HepG2 (cell line): Measurements from ENCODE around the gene NUCB1. TPM values are rescaled to one million over a fixed set of nuclear protein-coding genes. Genes with fewer than 3 reads are reported as not detected.
A peak's percentile ranks its signal among the peaks of the same experiment; 100 is the strongest.

Experiments used
- ATAC-seq: fragments of 200-7000 bp; cut with Tn5 transposase; 3 replicates; pipeline ENCODE4 v1.9.1; 2020; ENCODE audit warnings: mild to moderate bottlenecking, moderate library complexity
- BruUV-seq: library from RNA; stranded (reverse); fragments of 400-500 nt; replicated peaks from 2 replicates; lab custom pipeline; 2021; lab: Mats Ljungman, UMichigan
- CTCF ChIA-PET: fragments of 300-600 bp; formaldehyde crosslinking; extraction: SDS; loops from one replicate; lab custom pipeline; 2021; ENCODE audit warnings: low total read pairs, inconsistent platforms, low intra/inter-chr PET ratio; lab: Yijun Ruan, JAX
- POLR2A ChIA-PET: fragments of 350-600 bp; sonication (Branson Sonifier 250); formaldehyde crosslinking; loops from one replicate; lab custom pipeline; 2020; ENCODE audit warnings: antibody characterized with exemption, inconsistent platforms; lab: Yijun Ruan, JAX
- DNase-seq: peaks from one replicate; pipeline ENCODE4 v3.0.0-alpha.2; 2015; ENCODE audit warnings: low spot score
- FAIRE-seq: peaks from 3 replicates; lab custom pipeline; 2011; peaks lifted over from hg19 to GRCh38; lab: Jason Lieb, UNC
- H2AFZ ChIP-seq: one replicate; pipeline ENCODE4 v1.6.1; 2011; ENCODE audit warnings: low read length, inconsistent platforms
- H3K27ac ChIP-seq: fragments of 300-600 bp; 3 replicates; pipeline ENCODE4 v1.8.0; 2011; ENCODE audit warnings: mixed run types, mild to moderate bottlenecking, mixed read lengths, low read length, inconsistent platforms; ENCODE audit not compliant: insufficient read depth; ENCODE audit errors: extremely low read length
- H3K27me3 ChIP-seq, 2 experiments: fragments of 200-600 bp in 1 of 2; 2 replicates in 1 of 2; 3 replicates in 1 of 2; pipeline versions ENCODE4 v1.6.0 to v1.8.0; 2011; ENCODE audit warnings: low read length in 2 of 2, mild to moderate bottlenecking in 2 of 2, moderate library complexity in 2 of 2, inconsistent platforms in 1 of 2; ENCODE audit not compliant: insufficient read depth in 2 of 2, control insufficient read depth in 1 of 2
- H3K36me3 ChIP-seq, 2 experiments: fragments of 200-600 bp in 1 of 2; replicated peaks in 1 of 2; 2 replicates in 1 of 2; 3 replicates in 1 of 2; pipeline versions ENCODE4 v1.5.1 to v1.8.0; 2011; ENCODE audit warnings: low read length in 2 of 2, inconsistent platforms in 1 of 2; ENCODE audit not compliant: insufficient read depth in 2 of 2, control insufficient read depth in 1 of 2
- H3K4me1 ChIP-seq: 2 replicates; pipeline ENCODE4 v1.5.1; 2012; ENCODE audit warnings: low read length, inconsistent platforms; ENCODE audit not compliant: insufficient read depth
- H3K4me2 ChIP-seq: 2 replicates; pipeline ENCODE4 v1.6.0; 2011; ENCODE audit warnings: low read depth, low read length, inconsistent platforms
- H3K4me3 ChIP-seq, 3 experiments: fragments of 200-600 bp in 1 of 3; sonication (generic), shearing (Covaris generic) in 1 of 3; replicated peaks in 1 of 3; 2 replicates each; pipeline ENCODE4 v1.5.1; 2011 to 2016; ENCODE audit warnings: low read length in 3 of 3, inconsistent platforms in 2 of 3, low read depth in 2 of 3, mild to moderate bottlenecking in 2 of 3, control low read depth in 1 of 3, mixed read lengths in 1 of 3; ENCODE audit not compliant: insufficient read depth in 1 of 3
- H3K79me2 ChIP-seq: one replicate; pipeline ENCODE4 v1.6.1; 2011; ENCODE audit warnings: low read length, inconsistent platforms; ENCODE audit not compliant: insufficient read depth
- H3K9ac ChIP-seq: 2 replicates; pipeline ENCODE4 v1.6.0; 2011; ENCODE audit warnings: mild to moderate bottlenecking, low read depth, low read length, inconsistent platforms; ENCODE audit not compliant: insufficient read depth
- H3K9me3 ChIP-seq: 2 replicates; pipeline ENCODE4 v1.5.1; 2012; ENCODE audit warnings: mild to moderate bottlenecking, low read length
- H4K20me1 ChIP-seq: 2 replicates; pipeline ENCODE4 v1.6.0; 2011; ENCODE audit warnings: inconsistent platforms, mild to moderate bottlenecking, low read length, moderate library complexity; ENCODE audit not compliant: insufficient read depth
- ARID5B ChIP-seq: IDR thresholded peaks from 2 replicates; pipeline ENCODE4 v1.4.0; 2020; ENCODE audit warnings: mild to moderate bottlenecking, missing genetic modification reagents
- ATM ChIP-seq: fragments of 450-650 bp; IDR thresholded peaks from 2 replicates; pipeline ENCODE4 v1.7.1; 2017; ENCODE audit warnings: mild to moderate bottlenecking, borderline replicate concordance
- BHLHE40 ChIP-seq: IDR thresholded peaks from 2 replicates; pipeline ENCODE4 v1.6.1; 2011; ENCODE audit warnings: low read length, improper control_type of control experiment
- HMGXB4 ChIP-seq, 2 experiments: sonication (generic) in 1 of 2; formaldehyde crosslinking in 1 of 2; IDR thresholded peaks; 2 replicates each; pipeline versions ENCODE4 v1.4.0 to v1.6.1; 2018 to 2020; ENCODE audit warnings: missing genetic modification reagents in 2 of 2, borderline replicate concordance in 1 of 2, low read depth in 1 of 2, mild to moderate bottlenecking in 1 of 2, missing biosample characterization in 1 of 2
- HOXA7 ChIP-seq: sonication (generic); formaldehyde crosslinking; IDR thresholded peaks from 2 replicates; pipeline ENCODE4 v1.8.1; 2022; ENCODE audit warnings: mild to moderate bottlenecking, missing genetic modification reagents, moderate library complexity
- POLR2A ChIP-seq, 2 experiments: IDR thresholded peaks; 2 replicates each; pipeline ENCODE4 v1.6.1; 2011; ENCODE audit warnings: low read depth in 2 of 2, low read length in 2 of 2, mild to moderate bottlenecking in 1 of 2, moderate library complexity in 1 of 2; ENCODE audit not compliant: insufficient read depth in 1 of 2
- POLR2AphosphoS2 ChIP-seq: IDR thresholded peaks from 2 replicates; pipeline ENCODE4 v1.6.1; 2011; ENCODE audit warnings: low read depth, low read length, improper control_type of control experiment
- POLR2G ChIP-seq: fragments of 200-400 bp; formaldehyde crosslinking; IDR thresholded peaks from 2 replicates; pipeline ENCODE4 v1.6.1; 2018; ENCODE audit warnings: mild to moderate bottlenecking, low read depth, low read length, moderate library complexity
- SSRP1 ChIP-seq: IDR thresholded peaks from 2 replicates; pipeline ENCODE4 v1.6.1; 2016; ENCODE audit warnings: control low read depth
- TCF7 ChIP-seq: sonication (generic); IDR thresholded peaks from 2 replicates; pipeline ENCODE4 v1.6.1; 2016; ENCODE audit warnings: antibody characterized with exemption, low read depth
- ZNF609 ChIP-seq: sonication (generic); formaldehyde crosslinking; IDR thresholded peaks from 2 replicates; pipeline ENCODE4 v1.4.0; 2020; ENCODE audit warnings: mild to moderate bottlenecking, missing genetic modification reagents, borderline replicate concordance
- WGBS: methylation state at CpG from one replicate; pipeline ENCODE4 v1.1.6; 2017; ENCODE audit warnings: low lambda C conversion rate; 5-methylcytosine and 5-hydroxymethylcytosine counted together
- in situ Hi-C: cut with HindIII; loops from 2 replicates; pipeline ENCODE4 v1.10.0; 2017; ENCODE audit warnings: low pct_unique_long_range_greater_than_20kb; ENCODE audit not compliant: extremely low pct_ligation_motif_present
- intact Hi-C: fragments of 100-400 bp; cut with micrococcal nuclease; formaldehyde crosslinking; loops from one replicate; pipeline ENCODE4 v1.10.0; 2022; ENCODE audit not compliant: unreplicated experiment
- polyA plus RNA-seq, 8 experiments: library from polyadenylated mRNA; depleted of rRNA in 3 of 8; stranded (reverse) in 7 of 8; unstranded in 1 of 8; fragments of >200 nt; fragmentation: Illumina TruSeq in 4 of 8; extraction: Trizol in 4 of 8; gene quantifications; 2 replicates each; pipeline versions ENCODE4 v1.2.1 to v1.2.3, GENCODE V29; 2011 to 2016; ENCODE audit warnings: low read depth in 4 of 8, missing spikeins in 1 of 8, mixed read lengths in 1 of 8; ENCODE audit not compliant: insufficient read depth in 1 of 8
- total RNA-seq, 5 experiments: library from RNA; depleted of rRNA; stranded (reverse); fragments of >200 nt; fragmentation: Illumina TruSeq; extraction: Trizol; gene quantifications; 2 replicates each; pipeline ENCODE4 v1.2.3, GENCODE V29; 2016; ENCODE audit warnings: low read depth in 1 of 5

The NUCB1 gene
- total and polyA plus RNA-seq, 2 of the 13 experiments (the other 11 are each of a cell fraction or from before 2014, with no cell fraction given): 82.3 to 106 TPM

GRCh38 chr19:48878196-48879024, 21.7 kb upstream of the NUCB1 start:
- H3K36me3 ChIP-seq: peaks cover 8 to 28% of the 10 kb centered on the region in 2 experiments
- BruUV-seq: no TSS peak
- intact Hi-C loops: loop anchor here (10.0 kb wide), 1 partner anchor 86 kb away; the partner anchor contains the start of gene FTL
- H2AFZ ChIP-seq: no peak overlapping the region
- peak; percentile 48; the same call in 1 of the 2 replicates for TF ChIP-seq BHLHE40
- no peak for TF ChIP-seq HOXA7 (CRISPR knock-in tag)
- no peak for TF ChIP-seq ARID5B (CRISPR knock-in tag)
- peak; percentile 32; the same call in 1 of the 2 replicates for TF ChIP-seq POLR2AphosphoS2
- no peak for TF ChIP-seq TCF7
- 0 out of 2 replicates have a peak, but pooled peaks have one; percentile 10 for TF ChIP-seq SSRP1 (CRISPR knock-in tag)
- no peak for TF ChIP-seq ATM
- peak in 1 of 2 experiments; percentile 59; a peak in 1 of 4 replicates for TF ChIP-seq POLR2A (IDR thresholded peaks at IDR 0.05; ENCODE audit: insufficient read depth in 1 of 2, low read depth in 2 of 2, low read length in 2 of 2)
- no peak for TF ChIP-seq HMGXB4 (CRISPR knock-in tag; IDR thresholded peaks at IDR 0.05; ENCODE audit: borderline replicate concordance in 1 of 2, low read depth in 1 of 2)
- TF ChIP-seq ZNF609 (CRISPR knock-in tag): no peak
- peak; percentile 48; the same call in 1 of the 2 replicates for TF ChIP-seq POLR2G
- TF ChIP-seq, all 625 proteins: peak for 5
- H3K4me1 ChIP-seq: peaks cover 46% of the 10 kb centered on the region
- POLR2A ChIA-PET: interaction anchor here (0.7 to 6.9 kb wide), 4 partner anchors 10 to 893 kb away, joined by 3 to 88 read pairs (median 8); partner anchors contain the start of gene FTL
- DNase-seq (no peak), ATAC-seq (no peak), FAIRE-seq (no peak)
- CTCF ChIA-PET: no interaction called here
- H3K4me2 ChIP-seq: no peak overlapping the region
- H3K27me3 ChIP-seq: no peaks in the 10 kb centered on the region; a peak in 1 of 5 replicates
- H4K20me1 ChIP-seq: peaks cover 27% of the 10 kb centered on the region
- in situ Hi-C loops: no loop called here
- H3K27ac ChIP-seq: no peak overlapping the region
- H3K9ac ChIP-seq: no peak overlapping the region
- no peak overlapping the region for H3K4me3 ChIP-seq
- peaks cover 24% of the 10 kb centered on the region for H3K79me2 ChIP-seq
- WGBS: 71% methylated on average over 9 of the region's 11 CpGs
- H3K9me3 ChIP-seq: no peaks in the 10 kb centered on the region
